ENCODE results near the gene PTPRN2. TPM values are rescaled to one million over a fixed set of nuclear protein-coding genes. Genes with fewer than 3 reads are reported as not detected.

PTPRN2 gene
- polyA plus RNA-seq, 6 donors from 2014 or later = 1.4 to 4.6 (median 3.8) TPM

DNA sequence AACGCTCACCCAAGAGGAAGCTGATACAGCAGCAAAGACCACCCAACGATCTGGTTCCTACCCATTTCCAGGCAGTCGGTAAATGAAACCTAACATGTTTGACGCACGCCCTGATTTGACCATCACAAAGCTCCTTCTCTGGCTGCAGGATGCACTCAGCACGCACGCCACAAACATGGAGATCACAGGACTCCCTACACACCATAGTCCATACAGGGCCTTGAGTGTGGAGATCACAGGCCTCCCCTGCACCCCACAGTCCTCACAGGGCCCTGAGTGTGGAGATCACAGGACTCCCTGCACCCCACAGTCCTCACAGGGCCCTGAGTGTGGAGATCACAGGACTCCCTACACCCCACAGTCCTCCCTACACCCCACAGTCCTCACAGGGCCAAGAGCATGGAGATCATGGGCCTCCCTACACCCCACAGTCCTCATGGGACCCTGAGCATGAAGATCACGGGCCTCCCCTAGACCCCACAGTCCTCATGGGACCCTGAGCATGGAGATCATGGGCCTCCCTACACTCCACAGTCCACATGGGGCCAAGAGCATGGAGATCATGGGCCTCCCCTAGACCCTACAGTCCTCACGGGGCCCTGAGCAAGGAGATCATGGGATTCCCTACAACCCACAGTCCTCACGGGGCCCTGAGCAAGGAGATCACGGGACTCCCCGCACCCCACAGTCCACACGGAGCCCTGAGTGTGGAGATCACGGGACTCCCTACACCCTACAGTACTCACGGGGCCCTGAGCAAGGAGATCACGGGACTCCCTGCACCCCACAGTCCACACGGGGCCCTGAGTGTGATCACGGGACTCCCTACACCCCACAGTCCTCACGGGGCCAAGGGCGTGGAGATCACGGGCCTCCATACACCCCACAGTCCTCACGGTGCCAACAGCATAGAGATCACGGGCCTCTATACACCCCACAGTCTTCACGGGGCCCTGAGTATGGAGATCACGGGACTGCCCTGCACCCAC lies 841.6 kb downstream of the PTPRN2 start:
- H3K4me3 Mint-ChIP-seq = no peak overlapping the region
- no peaks in the 10 kb centered on the region for H3K9me3 Mint-ChIP-seq
- H3K4me1 Mint-ChIP-seq = no peaks in the 10 kb centered on the region
- ATAC-seq (ENCODE audit: low read depth in 2 of 2) (no peak), DNase-seq (no peak)
- no peak overlapping the region for H3K27ac Mint-ChIP-seq
- H3K36me3 Mint-ChIP-seq = no peaks in the 10 kb centered on the region
- H3K27me3 Mint-ChIP-seq = peaks cover 0 to 7% (median 0%) of the 10 kb centered on the region in 3 donors

DNA sequence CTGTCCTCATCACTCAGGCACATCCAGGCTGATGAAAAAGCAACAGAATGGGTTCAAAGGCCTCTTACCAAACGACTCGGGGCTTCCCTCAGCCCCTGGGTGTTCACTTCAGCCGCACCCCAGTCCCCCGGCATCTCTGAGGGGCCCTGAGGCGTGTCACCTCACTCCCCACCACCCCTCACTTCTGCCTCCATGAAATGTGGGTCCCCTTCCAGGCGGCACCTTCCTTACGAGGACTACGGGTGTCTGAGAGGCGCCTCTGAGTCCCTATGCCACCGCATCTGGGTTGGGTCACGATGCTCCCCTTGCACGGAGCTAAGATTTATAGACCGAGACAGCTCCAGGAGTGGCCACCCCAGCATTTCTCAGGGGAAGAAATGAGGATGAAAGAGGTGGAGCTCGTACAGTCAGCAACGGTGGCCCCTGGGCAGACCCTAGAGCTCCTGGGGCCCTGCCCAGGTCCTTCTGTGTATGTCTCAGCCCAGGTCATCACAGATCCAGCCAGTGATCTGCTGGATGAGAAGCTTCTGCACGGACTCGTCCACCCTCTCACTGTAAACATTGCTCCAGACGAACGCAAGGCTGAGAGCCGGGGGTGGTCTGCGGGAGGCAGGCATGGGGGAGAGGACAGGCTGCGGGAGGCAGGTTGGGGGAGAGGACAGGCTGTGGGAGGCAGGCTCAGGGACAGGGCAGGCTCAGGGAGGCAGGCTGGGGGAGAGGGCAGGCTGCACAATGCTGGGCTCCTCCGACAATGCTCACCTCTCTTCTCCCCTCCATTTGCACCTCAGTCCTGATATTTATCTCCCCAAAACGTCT lies 842.6 kb downstream of the PTPRN2 start:
- Mint-ChIP-seq H3K27me3 (peaks cover 0 to 7% (median 0%) of the 10 kb centered on the region in 3 donors), H3K36me3 (no peaks in the 10 kb centered on the region), H3K4me3 (no peak overlapping the region), H3K27ac (no peak overlapping the region), H3K4me1 (no peaks in the 10 kb centered on the region), H3K9me3 (no peaks in the 10 kb centered on the region)
- DNase-seq (no peak), ATAC-seq (ENCODE audit: low read depth in 2 of 2) (no peak)

DNA sequence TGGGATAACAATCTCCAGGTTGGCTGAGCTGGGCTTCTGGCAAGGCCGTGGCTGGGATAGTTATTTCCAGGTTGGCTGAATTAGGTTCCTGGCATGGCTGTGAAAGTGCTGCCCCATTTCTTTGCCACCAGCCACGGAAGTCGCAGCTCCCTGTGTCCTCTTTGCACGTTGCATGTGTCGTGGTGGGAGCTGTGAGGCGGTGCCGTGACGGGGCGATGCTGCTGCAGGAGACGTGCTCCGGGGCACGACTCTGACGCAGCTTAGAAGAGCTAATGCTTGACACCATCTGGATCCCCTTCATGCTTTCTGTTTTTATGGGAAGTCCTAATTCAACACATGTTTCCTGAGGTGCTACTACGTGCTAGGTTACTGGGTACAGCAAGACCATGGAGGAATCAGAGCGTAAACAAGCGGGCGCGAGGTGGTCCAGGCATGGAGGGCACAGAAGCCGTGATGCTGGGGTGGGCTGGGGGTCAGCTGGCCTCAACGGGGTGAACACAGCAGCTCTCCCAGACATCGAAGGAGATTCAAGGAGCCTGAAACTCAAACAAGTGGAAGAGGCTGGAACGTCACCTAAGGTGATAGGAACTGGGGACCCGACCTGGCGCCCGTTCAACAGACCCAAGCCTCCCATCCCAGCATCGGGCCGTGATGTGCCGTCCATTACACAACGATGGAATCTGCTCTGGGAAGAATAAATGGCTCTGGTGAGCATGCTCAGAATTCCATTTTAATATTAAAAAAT lies 843.7 kb downstream of the PTPRN2 start:
- Mint-ChIP-seq H3K9me3 (no peaks in the 10 kb centered on the region), H3K4me3 (no peak overlapping the region), H3K36me3 (no peaks in the 10 kb centered on the region), H3K27ac (no peak overlapping the region), H3K4me1 (no peaks in the 10 kb centered on the region), H3K27me3 (peaks cover 0 to 7% (median under 1%) of the 10 kb centered on the region in 3 donors)
- no peak for ATAC-seq (ENCODE audit: low read depth in 2 of 2)
- no peak for DNase-seq

GRCh38 chr7:157740251-157740798 lies 847.3 kb downstream of the PTPRN2 start:
- H3K27me3 Mint-ChIP-seq = peaks cover 7 to 14% (median 7%) of the 10 kb centered on the region in 3 donors
- no peak overlapping the region for H3K27ac Mint-ChIP-seq

GRCh38 chr7:157739650-157740049 lies 848.0 kb downstream of the PTPRN2 start:
- H3K27me3 Mint-ChIP-seq = peaks cover 7 to 14% (median 7%) of the 10 kb centered on the region in 3 donors
- no peaks in the 10 kb centered on the region for H3K9me3 Mint-ChIP-seq
- ATAC-seq (ENCODE audit: low read depth in 2 of 2) (no peak), DNase-seq (no peak)
- no peak overlapping the region for H3K27ac Mint-ChIP-seq
- H3K4me1 Mint-ChIP-seq = peaks cover 0 to 3% (median 2%) of the 10 kb centered on the region in 3 donors
- H3K4me3 Mint-ChIP-seq = no peak overlapping the region
- no peaks in the 10 kb centered on the region for H3K36me3 Mint-ChIP-seq

More at GRCh38 chr7:157740251-157740798, 847.3 kb downstream of the PTPRN2 start:
- no peak for DNase-seq
- Mint-ChIP-seq H3K36me3 (no peaks in the 10 kb centered on the region), H3K4me3 (no peak overlapping the region), H3K9me3 (no peaks in the 10 kb centered on the region), H3K4me1 (peaks cover 0 to 3% (median 2%) of the 10 kb centered on the region in 3 donors)
- ATAC-seq (ENCODE audit: low read depth in 2 of 2) = no peak

DNA sequence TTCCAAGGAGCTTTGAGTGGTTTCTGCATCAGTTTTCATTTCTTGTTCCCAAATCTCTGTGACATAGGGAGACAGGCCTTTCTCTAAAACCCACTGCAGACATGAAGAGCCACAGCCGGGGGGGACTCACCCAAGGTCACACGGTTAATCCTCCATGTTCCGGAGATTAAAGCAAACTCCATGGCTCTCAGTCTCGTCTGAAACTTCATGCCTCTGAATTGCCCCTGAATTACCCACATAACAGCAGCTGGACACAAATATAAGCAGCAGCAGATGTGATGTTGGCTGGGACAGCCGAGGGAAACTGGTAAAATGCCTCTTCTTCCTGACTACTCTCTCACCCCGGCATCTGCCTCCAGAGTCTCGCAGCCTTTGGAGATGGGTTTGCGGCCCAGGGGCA lies 848.6 kb downstream of the PTPRN2 start:
- H3K36me3 Mint-ChIP-seq = no peaks in the 10 kb centered on the region
- no peak overlapping the region for H3K4me3 Mint-ChIP-seq
- ATAC-seq (ENCODE audit: low read depth in 2 of 2) (no peak), DNase-seq (no peak)
- peaks cover 7 to 14% (median 7%) of the 10 kb centered on the region in 3 donors for H3K27me3 Mint-ChIP-seq
- peaks cover 0 to 3% (median 2%) of the 10 kb centered on the region in 3 donors for H3K4me1 Mint-ChIP-seq
- no peak overlapping the region for H3K27ac Mint-ChIP-seq
- H3K9me3 Mint-ChIP-seq = peaks cover 0 to 3% (median 0%) of the 10 kb centered on the region in 7 donors

GRCh38 chr7:157738066-157738460 lies 849.6 kb downstream of the PTPRN2 start:
- H3K27ac Mint-ChIP-seq = no peak overlapping the region

DNA sequence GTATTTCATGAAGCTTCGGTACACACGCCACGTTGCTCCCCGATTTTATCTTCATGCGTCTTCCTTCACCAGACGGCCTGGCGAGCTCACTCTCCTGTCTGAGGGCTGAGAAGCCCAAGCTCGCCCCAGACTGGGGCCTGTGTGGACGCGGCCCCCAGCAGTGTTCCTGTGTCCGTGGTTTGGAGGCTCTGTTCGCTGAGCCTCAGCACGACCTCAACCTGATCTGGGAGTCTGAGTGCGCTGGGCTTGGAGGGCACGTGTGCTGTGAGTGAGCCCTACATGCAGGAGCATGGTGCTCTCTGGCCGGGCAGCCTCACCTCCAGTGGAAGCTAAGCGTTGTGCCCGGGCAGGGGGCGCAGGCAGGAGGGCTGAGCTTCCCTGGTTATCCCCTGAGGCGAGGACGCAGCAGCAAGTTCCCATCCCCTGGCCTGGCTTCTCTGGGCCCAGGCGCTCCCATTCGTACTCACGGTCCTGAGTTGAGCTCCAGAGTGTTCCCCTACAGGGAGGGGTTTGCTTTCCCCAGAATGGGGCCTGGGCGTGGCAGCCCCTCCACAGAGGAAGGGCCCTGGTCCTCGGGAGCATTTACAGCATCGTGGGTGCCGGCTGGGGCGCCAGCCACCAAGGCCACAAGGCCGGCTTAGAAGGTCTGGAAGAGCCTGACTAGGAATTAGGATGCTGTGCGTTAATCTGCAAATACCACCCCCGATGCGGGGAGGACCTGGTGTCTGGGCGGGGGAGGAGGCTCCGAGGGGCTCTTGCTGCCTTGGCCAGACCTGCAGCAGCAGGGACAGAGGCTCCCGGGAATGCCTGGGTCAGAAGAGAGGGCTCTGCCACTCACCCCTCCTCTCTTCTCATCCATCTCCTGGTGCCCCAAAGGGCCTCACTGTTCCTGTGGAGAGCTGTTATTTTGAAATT lies 850.2 kb downstream of the PTPRN2 start:
- H3K27ac Mint-ChIP-seq = no peak overlapping the region
- H3K27me3 Mint-ChIP-seq = peaks cover 7 to 14% (median 7%) of the 10 kb centered on the region in 3 donors
- DNase-seq (no peak), ATAC-seq (ENCODE audit: low read depth in 2 of 2) (no peak)
- H3K4me3 Mint-ChIP-seq = no peak overlapping the region
- peaks cover 0 to 3% (median 2%) of the 10 kb centered on the region in 3 donors for H3K4me1 Mint-ChIP-seq
- H3K36me3 Mint-ChIP-seq = no peaks in the 10 kb centered on the region
- peaks cover 0 to 4% (median 0%) of the 10 kb centered on the region in 7 donors for H3K9me3 Mint-ChIP-seq

More at GRCh38 chr7:157738066-157738460, 849.6 kb downstream of the PTPRN2 start:
- ATAC-seq (ENCODE audit: low read depth in 2 of 2) (no peak), DNase-seq (no peak)
- Mint-ChIP-seq H3K27me3 (peaks cover 7 to 14% (median 7%) of the 10 kb centered on the region in 3 donors), H3K4me1 (peaks cover 0 to 3% (median 2%) of the 10 kb centered on the region in 3 donors), H3K4me3 (no peak overlapping the region), H3K9me3 (peaks cover 0 to 4% (median 0%) of the 10 kb centered on the region in 7 donors), H3K36me3 (no peaks in the 10 kb centered on the region)

DNA sequence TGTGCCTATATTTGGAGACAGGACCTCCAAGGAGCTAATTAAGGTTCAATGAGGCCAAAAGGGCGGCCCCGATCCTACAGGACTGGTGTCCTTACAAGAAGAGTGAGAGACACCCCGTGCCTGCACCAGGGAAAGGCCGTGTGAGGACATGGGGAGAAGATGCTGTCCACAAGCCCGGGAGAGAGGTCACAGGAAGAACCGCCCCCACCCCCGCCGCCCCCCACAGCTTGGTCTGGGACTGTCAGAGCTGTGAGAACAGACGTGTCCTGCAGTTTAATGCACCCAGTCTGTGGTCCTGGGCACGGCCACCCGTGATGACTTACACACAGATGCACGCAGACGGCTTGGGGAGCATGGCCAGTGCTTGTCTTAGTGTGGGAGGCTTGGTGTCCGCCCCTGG lies 851.3 kb downstream of the PTPRN2 start:
- Mint-ChIP-seq H3K9me3 (peaks cover 0 to 4% (median 0%) of the 10 kb centered on the region in 7 donors), H3K36me3 (no peaks in the 10 kb centered on the region), H3K27ac (no peak overlapping the region), H3K4me3 (no peak overlapping the region), H3K27me3 (peaks cover 0 to 14% (median 7%) of the 10 kb centered on the region in 3 donors), H3K4me1 (peaks cover 0 to 3% (median 2%) of the 10 kb centered on the region in 3 donors)
- DNase-seq = no peak
- no peak for ATAC-seq (ENCODE audit: low read depth in 2 of 2)

DNA sequence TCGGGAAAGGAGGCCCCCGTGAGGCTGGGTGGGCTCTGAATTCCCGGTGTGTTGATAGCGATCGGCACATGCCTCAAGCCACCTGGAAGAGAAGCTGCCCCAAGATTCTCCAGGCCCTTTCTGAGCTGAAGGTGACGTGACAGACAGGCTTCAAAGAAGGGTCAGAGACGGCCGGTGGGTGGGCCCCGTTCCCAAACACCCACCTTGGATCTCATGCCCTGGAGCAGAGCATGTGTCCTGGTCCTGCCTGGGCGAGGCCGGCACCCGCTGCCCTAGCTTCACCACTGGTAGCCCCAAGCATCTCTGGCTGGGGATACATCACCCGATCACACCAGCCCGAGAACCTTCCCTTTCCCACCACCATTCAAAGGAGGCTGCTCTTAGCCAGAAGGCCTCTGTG lies 851.8 kb downstream of the PTPRN2 start:
- DNase-seq (no peak), ATAC-seq (ENCODE audit: low read depth in 2 of 2) (no peak)
- Mint-ChIP-seq H3K4me3 (no peak overlapping the region), H3K36me3 (no peaks in the 10 kb centered on the region), H3K27ac (no peak overlapping the region), H3K4me1 (peaks cover 0 to 3% (median 2%) of the 10 kb centered on the region in 3 donors), H3K9me3 (peaks cover 0 to 5% (median 0%) of the 10 kb centered on the region in 7 donors), H3K27me3 (peaks cover 0 to 14% (median 7%) of the 10 kb centered on the region in 3 donors)

- peaks cover 0 to 6% (median 0%) of the 10 kb centered on the region in 7 donors for H3K9me3 Mint-ChIP-seq
- H3K4me3 Mint-ChIP-seq = no peak overlapping the region
- H3K4me1 Mint-ChIP-seq = peaks cover 0 to 3% (median 2%) of the 10 kb centered on the region in 3 donors
- H3K36me3 Mint-ChIP-seq = no peaks in the 10 kb centered on the region
- peaks cover 0 to 14% (median 7%) of the 10 kb centered on the region in 3 donors for H3K27me3 Mint-ChIP-seq
- H3K27ac Mint-ChIP-seq = no peak overlapping the region
- no peak for DNase-seq
- ATAC-seq (ENCODE audit: low read depth in 2 of 2) = no peak
Measured at GRCh38 chr7:157734676-157735640, 852.7 kb downstream of the PTPRN2 start.
